C4-2B (cell line): ENCODE measurements around the gene SUPT6H.

ENCODE experiments used
- ZFX ChIP-seq: fragments of 450-650 bp; IDR thresholded peaks from 2 replicates; pipeline ENCODE4 v1.6.1; 2017
- TF ChIP-seq, protein P1 (sequence below): fragments of 450-650 bp; conservative IDR thresholded peaks from 2 replicates; pipeline ENCODE4 v1.5.1; 2017; ENCODE audit warnings: mild to moderate bottlenecking

DNA sequence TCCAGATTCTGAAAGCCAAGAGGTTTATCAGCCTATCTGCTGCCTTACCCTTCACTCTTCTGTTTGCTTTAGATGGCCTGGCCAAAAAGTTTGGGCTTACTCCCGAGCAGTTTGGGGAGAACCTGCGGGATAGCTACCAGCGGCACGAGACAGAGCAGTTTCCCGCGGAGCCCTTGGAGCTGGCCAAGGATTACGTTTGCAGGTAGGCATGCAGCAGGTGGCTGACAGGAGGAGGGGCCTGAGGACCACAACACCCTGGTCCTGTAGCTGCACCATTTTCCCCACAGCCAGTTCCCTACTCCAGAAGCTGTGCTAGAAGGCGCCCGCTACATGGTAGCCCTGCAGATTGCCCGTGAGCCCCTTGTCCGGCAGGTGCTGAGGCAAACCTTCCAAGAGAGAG lies 20.6 kb downstream of the SUPT6H start:
- TF ChIP-seq, protein P1, sequence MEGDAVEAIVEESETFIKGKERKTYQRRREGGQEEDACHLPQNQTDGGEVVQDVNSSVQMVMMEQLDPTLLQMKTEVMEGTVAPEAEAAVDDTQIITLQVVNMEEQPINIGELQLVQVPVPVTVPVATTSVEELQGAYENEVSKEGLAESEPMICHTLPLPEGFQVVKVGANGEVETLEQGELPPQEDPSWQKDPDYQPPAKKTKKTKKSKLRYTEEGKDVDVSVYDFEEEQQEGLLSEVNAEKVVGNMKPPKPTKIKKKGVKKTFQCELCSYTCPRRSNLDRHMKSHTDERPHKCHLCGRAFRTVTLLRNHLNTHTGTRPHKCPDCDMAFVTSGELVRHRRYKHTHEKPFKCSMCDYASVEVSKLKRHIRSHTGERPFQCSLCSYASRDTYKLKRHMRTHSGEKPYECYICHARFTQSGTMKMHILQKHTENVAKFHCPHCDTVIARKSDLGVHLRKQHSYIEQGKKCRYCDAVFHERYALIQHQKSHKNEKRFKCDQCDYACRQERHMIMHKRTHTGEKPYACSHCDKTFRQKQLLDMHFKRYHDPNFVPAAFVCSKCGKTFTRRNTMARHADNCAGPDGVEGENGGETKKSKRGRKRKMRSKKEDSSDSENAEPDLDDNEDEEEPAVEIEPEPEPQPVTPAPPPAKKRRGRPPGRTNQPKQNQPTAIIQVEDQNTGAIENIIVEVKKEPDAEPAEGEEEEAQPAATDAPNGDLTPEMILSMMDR: no peak
- no peak for TF ChIP-seq ZFX
